BE2C (cell line): ENCODE data around the gene CD83.

Experiments used
- DNase-seq: peaks from one replicate; pipeline ENCODE4 v3.0.0-alpha.2; 2020
- H3K27me3 ChIP-seq: fragments of 250-450 bp; sonication (Bioruptor Pico); 2 replicates; pipeline ENCODE4 v1.5.1; 2020; ENCODE audit warnings: mild to moderate bottlenecking
- H3K36me3 ChIP-seq: fragments of 250-450 bp; sonication (Bioruptor Pico); 2 replicates; pipeline ENCODE4 v1.5.1; 2020; ENCODE audit warnings: mild to moderate bottlenecking
- H3K4me1 ChIP-seq: fragments of 250-450 bp; sonication (Bioruptor Pico); 2 replicates; pipeline ENCODE4 v1.5.1; 2020
- H3K4me3 ChIP-seq: 2 replicates; pipeline ENCODE4 v1.5.1; 2011; ENCODE audit warnings: low read depth, low read length
- H3K9me3 ChIP-seq: fragments of 250-450 bp; sonication (Bioruptor Pico); 2 replicates; pipeline ENCODE4 v1.5.1; 2020
- CTCF ChIP-seq: IDR thresholded peaks from 2 replicates; pipeline ENCODE4 v1.5.1; 2012; ENCODE audit warnings: mild to moderate bottlenecking, low read depth, low read length

The CD83 gene

GRCh38 chr6:14134211-14134910, 16.8 kb downstream of the CD83 start:
- Histone ChIP-seq H3K9me3 (no peaks in the 10 kb centered on the region), H3K4me3 (no peak overlapping the region), H3K36me3 (no peaks in the 10 kb centered on the region), H3K27me3 (no peaks in the 10 kb centered on the region), H3K4me1 (no peaks in the 10 kb centered on the region; the same call in 1 of the 2 replicates)
- DNase-seq, result no peak
- no peak for TF ChIP-seq CTCF

GRCh38 chr6:14135893-14136539, 18.4 kb downstream of the CD83 start:
- TF ChIP-seq CTCF, result no peak

GRCh38 chr6:14138701-14139215, 21.2 kb downstream of the CD83 start:
- no peaks in the 10 kb centered on the region; the same call in 1 of the 2 replicates for H3K4me1 ChIP-seq
- no peaks in the 10 kb centered on the region for H3K36me3 ChIP-seq
- no peak overlapping the region for H3K4me3 ChIP-seq
- no peak for DNase-seq
- H3K27me3 ChIP-seq, result no peaks in the 10 kb centered on the region
- no peaks in the 10 kb centered on the region for H3K9me3 ChIP-seq
- TF ChIP-seq CTCF, result no peak

More at GRCh38 chr6:14135893-14136539, 18.4 kb downstream of the CD83 start:
- Histone ChIP-seq H3K4me1 (no peaks in the 10 kb centered on the region; the same call in 1 of the 2 replicates), H3K4me3 (no peak overlapping the region), H3K9me3 (no peaks in the 10 kb centered on the region), H3K36me3 (no peaks in the 10 kb centered on the region), H3K27me3 (no peaks in the 10 kb centered on the region)
- no peak for DNase-seq

GRCh38 chr6:14141351-14142062, 23.9 kb downstream of the CD83 start:
- Histone ChIP-seq H3K27me3 (no peaks in the 10 kb centered on the region), H3K4me1 (0 out of 2 replicates have a peak, but pooled peaks cover 3% of the 10 kb centered on the region), H3K4me3 (no peak overlapping the region), H3K9me3 (no peaks in the 10 kb centered on the region), H3K36me3 (no peaks in the 10 kb centered on the region)
- no peak for DNase-seq
- TF ChIP-seq CTCF, result no peak

- no peaks in the 10 kb centered on the region for H3K27me3 ChIP-seq
- H3K9me3 ChIP-seq, result no peaks in the 10 kb centered on the region
- H3K4me1 ChIP-seq, result 0 out of 2 replicates have a peak, but pooled peaks cover 4% of the 10 kb centered on the region
- no peak for TF ChIP-seq CTCF
- no peak for DNase-seq
- H3K4me3 ChIP-seq, result no peak overlapping the region
- H3K36me3 ChIP-seq, result no peaks in the 10 kb centered on the region
These were observed 24.5 kb downstream of the CD83 start for GRCh38 chr6:14142063-14142450.
